Neural cell (in vitro differentiated cells): ENCODE results near the gene PLXNB1. TPM values are rescaled to one million over a fixed set of nuclear protein-coding genes. Genes with fewer than 3 reads are reported as not detected.

Experiments
- H2AFZ ChIP-seq: fragments of 200-600, 300-800 bp; sonication (generic), shearing (Covaris generic); 2 replicates; pipeline ENCODE4 v1.6.0; 2014; ENCODE audit warnings: low read depth, mild to moderate bottlenecking, antibody characterized with exemption, low read length, moderate library complexity
- H3F3A ChIP-seq: fragments of 200-600 bp; shearing (Covaris generic); 2 replicates; pipeline ENCODE4 v1.6.1; 2016; ENCODE audit warnings: mild to moderate bottlenecking, moderate library complexity, mixed read lengths, antibody characterized with exemption, low read length; ENCODE audit not compliant: insufficient read depth, poor library complexity, severe bottlenecking
- H3K27ac ChIP-seq: fragments of 200-600, 300-800 bp; sonication (generic), shearing (Covaris generic); 2 replicates; pipeline ENCODE4 v1.5.1; 2014; ENCODE audit warnings: mild to moderate bottlenecking, low read length, moderate library complexity
- H3K27me3 ChIP-seq: fragments of 300-800, 200-600 bp; sonication (generic), shearing (Covaris generic); 2 replicates; pipeline ENCODE4 v1.6.0; 2014; ENCODE audit warnings: mild to moderate bottlenecking, low read depth, low read length, moderate library complexity; ENCODE audit not compliant: insufficient read depth
- H3K36me3 ChIP-seq: fragments of 300-800, 200-600 bp; sonication (generic), shearing (Covaris generic); 2 replicates; pipeline ENCODE4 v1.5.1; 2014; ENCODE audit warnings: mild to moderate bottlenecking, antibody characterized with exemption, low read length, moderate library complexity; ENCODE audit not compliant: insufficient read depth
- H3K4me2 ChIP-seq: fragments of 300-800, 200-600 bp; sonication (generic), shearing (Covaris generic); 2 replicates; pipeline ENCODE4 v1.6.0; 2014; ENCODE audit warnings: mild to moderate bottlenecking, low read length
- H3K4me3 ChIP-seq: fragments of 300-800, 200-600 bp; sonication (generic), shearing (Covaris generic); 2 replicates; pipeline ENCODE4 v1.5.1; 2014; ENCODE audit warnings: mild to moderate bottlenecking, low read length, moderate library complexity
- H3K79me2 ChIP-seq: fragments of 200-600 bp; shearing (Covaris generic); replicated peaks from 2 replicates; pipeline ENCODE4 v1.6.0; 2014; ENCODE audit warnings: mild to moderate bottlenecking, low read length, moderate library complexity; ENCODE audit not compliant: insufficient read depth
- H3K9ac ChIP-seq: fragments of 300-800, 200-600 bp; sonication (generic), shearing (Covaris generic); 2 replicates; pipeline ENCODE4 v1.6.1; 2016; ENCODE audit warnings: mild to moderate bottlenecking, low read length, mixed read lengths
- H3K9me2 ChIP-seq: fragments of 200-600 bp; shearing (Covaris generic); 2 replicates; pipeline ENCODE4 v1.6.1; 2016; ENCODE audit warnings: mild to moderate bottlenecking, low read length, mixed read lengths; ENCODE audit not compliant: insufficient read depth
- H3K9me3 ChIP-seq: fragments of 200-600, 300-800 bp; sonication (generic), shearing (Covaris generic); 2 replicates; pipeline ENCODE4 v1.6.1; 2016; ENCODE audit warnings: mild to moderate bottlenecking, mixed run types, low read length, moderate library complexity, mixed read lengths
- H4K20me1 ChIP-seq: fragments of 200-600 bp; shearing (Covaris generic); 2 replicates; pipeline ENCODE4 v1.6.1; 2016; ENCODE audit warnings: mild to moderate bottlenecking, mixed run types; ENCODE audit not compliant: insufficient read depth
- EP300 ChIP-seq: fragments of 450-650 bp; conservative IDR thresholded peaks from 2 replicates; pipeline ENCODE4 v1.6.1; 2014; ENCODE audit warnings: antibody characterized with exemption, mild to moderate bottlenecking, moderate library complexity; ENCODE audit not compliant: poor library complexity, severe bottlenecking
- EZH2 ChIP-seq: fragments of 200-600, 300-800 bp; shearing (Covaris generic), sonication (generic); IDR thresholded peaks from 2 replicates; pipeline ENCODE4 v1.6.1; 2014; ENCODE audit warnings: antibody characterized with exemption, low read length, borderline replicate concordance, mild to moderate bottlenecking; ENCODE audit not compliant: insufficient read depth, poor library complexity, severe bottlenecking
- MXI1 ChIP-seq: fragments of 450-650 bp; conservative IDR thresholded peaks from 2 replicates; pipeline ENCODE4 v1.6.1; 2014; ENCODE audit warnings: antibody characterized with exemption, mild to moderate bottlenecking; ENCODE audit not compliant: poor library complexity, severe bottlenecking
- POLR2AphosphoS5 ChIP-seq: IDR thresholded peaks from 2 replicates; pipeline ENCODE4 v1.6.1; 2012
- RAD21 ChIP-seq: fragments of 450-650 bp; conservative IDR thresholded peaks from 2 replicates; pipeline ENCODE4 v1.6.1; 2014; ENCODE audit warnings: antibody characterized with exemption, mild to moderate bottlenecking, moderate library complexity
- SMC3 ChIP-seq: fragments of 450-650 bp; conservative IDR thresholded peaks from 2 replicates; pipeline ENCODE4 v1.6.1; 2014; ENCODE audit warnings: antibody characterized with exemption, mild to moderate bottlenecking, moderate library complexity; ENCODE audit not compliant: poor library complexity
- TAF1 ChIP-seq: IDR thresholded peaks from 2 replicates; pipeline ENCODE4 v1.6.1; 2012; ENCODE audit warnings: low read depth
- polyA plus RNA-seq: library from polyadenylated mRNA; depleted of rRNA; stranded (reverse); fragments of >200 nt; gene quantifications from 2 replicates; pipeline ENCODE4 v1.2.3, GENCODE V29; 2014
- TF ChIP-seq, protein P1 (sequence below): IDR thresholded peaks from 2 replicates; pipeline ENCODE4 v1.6.1; 2012; ENCODE audit warnings: borderline replicate concordance
- TF ChIP-seq, protein P2 (sequence below): fragments of 450-650 bp; IDR thresholded peaks from 2 replicates; pipeline ENCODE4 v1.5.1; 2014; ENCODE audit warnings: antibody characterized with exemption, mild to moderate bottlenecking, moderate library complexity; ENCODE audit not compliant: poor library complexity, severe bottlenecking

The PLXNB1 gene
- polyA plus RNA-seq, 1 donor from 2014 or later: 134 TPM

DNA sequence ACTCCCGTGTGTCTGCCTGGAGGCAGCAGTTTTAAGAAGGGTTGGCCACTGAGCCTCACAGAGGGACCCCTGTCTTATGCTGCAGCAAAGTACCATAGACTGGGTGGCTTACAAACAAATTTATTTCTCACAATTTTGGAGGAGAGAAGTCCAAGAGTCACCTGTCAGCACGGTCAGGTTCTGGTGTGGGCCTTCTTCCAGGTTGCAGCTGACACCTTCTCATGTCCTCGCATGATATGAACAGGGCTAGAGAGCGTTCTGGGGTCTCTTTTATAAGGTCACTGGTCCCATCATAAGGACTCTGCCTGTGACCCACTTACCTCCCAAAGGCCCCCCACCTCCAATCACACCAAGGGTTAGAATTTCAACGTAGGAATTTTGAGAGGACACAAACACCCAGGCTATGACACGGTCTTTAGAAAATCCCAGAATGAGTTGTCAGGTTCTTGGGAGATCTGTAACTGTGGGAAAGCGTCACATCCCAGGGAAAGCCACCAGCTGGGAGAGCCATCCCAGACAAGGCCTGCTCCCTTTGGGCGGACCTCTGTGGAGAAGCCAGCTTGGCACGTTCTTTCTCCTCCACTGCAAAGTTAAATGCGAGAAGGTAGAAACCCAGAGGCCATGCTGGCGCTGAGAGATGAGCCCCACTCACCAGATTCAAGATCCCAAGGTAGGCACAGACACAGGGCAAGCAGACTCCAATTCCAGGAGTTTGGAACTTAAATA, 58.1 kb downstream of the PLXNB1 start, which contains the start of gene FBXW12:
TSS of gene FBXW12 (plus strand) at position 569 of the 726 bp plus-strand sequence. CDS start 549 bp downstream, outside the sequence.
- H3K79me2 ChIP-seq: no peaks in the 10 kb centered on the region
- no peak within 1 kb of the TSS for H3K9ac ChIP-seq
- H3K27me3 ChIP-seq: no peaks in the 10 kb centered on the region
- no peak within 1 kb of the TSS for H2AFZ ChIP-seq
- H3K4me2 ChIP-seq: no peak within 1 kb of the TSS
- H3F3A ChIP-seq: no peaks in the 10 kb centered on the region
- no peaks in the 10 kb centered on the region for H3K36me3 ChIP-seq
- no peaks in the 10 kb centered on the region for H4K20me1 ChIP-seq
- TF ChIP-seq SMC3 (no peak), RAD21 (no peak), EZH2 (no peak), TAF1 (no peak), MXI1 (no peak), EP300 (no peak), POLR2AphosphoS5 (no peak)
- TF ChIP-seq, protein P1, sequence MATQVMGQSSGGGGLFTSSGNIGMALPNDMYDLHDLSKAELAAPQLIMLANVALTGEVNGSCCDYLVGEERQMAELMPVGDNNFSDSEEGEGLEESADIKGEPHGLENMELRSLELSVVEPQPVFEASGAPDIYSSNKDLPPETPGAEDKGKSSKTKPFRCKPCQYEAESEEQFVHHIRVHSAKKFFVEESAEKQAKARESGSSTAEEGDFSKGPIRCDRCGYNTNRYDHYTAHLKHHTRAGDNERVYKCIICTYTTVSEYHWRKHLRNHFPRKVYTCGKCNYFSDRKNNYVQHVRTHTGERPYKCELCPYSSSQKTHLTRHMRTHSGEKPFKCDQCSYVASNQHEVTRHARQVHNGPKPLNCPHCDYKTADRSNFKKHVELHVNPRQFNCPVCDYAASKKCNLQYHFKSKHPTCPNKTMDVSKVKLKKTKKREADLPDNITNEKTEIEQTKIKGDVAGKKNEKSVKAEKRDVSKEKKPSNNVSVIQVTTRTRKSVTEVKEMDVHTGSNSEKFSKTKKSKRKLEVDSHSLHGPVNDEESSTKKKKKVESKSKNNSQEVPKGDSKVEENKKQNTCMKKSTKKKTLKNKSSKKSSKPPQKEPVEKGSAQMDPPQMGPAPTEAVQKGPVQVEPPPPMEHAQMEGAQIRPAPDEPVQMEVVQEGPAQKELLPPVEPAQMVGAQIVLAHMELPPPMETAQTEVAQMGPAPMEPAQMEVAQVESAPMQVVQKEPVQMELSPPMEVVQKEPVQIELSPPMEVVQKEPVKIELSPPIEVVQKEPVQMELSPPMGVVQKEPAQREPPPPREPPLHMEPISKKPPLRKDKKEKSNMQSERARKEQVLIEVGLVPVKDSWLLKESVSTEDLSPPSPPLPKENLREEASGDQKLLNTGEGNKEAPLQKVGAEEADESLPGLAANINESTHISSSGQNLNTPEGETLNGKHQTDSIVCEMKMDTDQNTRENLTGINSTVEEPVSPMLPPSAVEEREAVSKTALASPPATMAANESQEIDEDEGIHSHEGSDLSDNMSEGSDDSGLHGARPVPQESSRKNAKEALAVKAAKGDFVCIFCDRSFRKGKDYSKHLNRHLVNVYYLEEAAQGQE: no peak
- TF ChIP-seq, protein P2, sequence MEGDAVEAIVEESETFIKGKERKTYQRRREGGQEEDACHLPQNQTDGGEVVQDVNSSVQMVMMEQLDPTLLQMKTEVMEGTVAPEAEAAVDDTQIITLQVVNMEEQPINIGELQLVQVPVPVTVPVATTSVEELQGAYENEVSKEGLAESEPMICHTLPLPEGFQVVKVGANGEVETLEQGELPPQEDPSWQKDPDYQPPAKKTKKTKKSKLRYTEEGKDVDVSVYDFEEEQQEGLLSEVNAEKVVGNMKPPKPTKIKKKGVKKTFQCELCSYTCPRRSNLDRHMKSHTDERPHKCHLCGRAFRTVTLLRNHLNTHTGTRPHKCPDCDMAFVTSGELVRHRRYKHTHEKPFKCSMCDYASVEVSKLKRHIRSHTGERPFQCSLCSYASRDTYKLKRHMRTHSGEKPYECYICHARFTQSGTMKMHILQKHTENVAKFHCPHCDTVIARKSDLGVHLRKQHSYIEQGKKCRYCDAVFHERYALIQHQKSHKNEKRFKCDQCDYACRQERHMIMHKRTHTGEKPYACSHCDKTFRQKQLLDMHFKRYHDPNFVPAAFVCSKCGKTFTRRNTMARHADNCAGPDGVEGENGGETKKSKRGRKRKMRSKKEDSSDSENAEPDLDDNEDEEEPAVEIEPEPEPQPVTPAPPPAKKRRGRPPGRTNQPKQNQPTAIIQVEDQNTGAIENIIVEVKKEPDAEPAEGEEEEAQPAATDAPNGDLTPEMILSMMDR: no peak
- no peak within 1 kb of the TSS for H3K27ac ChIP-seq
- H3K4me3 ChIP-seq: no peak within 1 kb of the TSS
- H3K9me3 ChIP-seq: no peaks in the 10 kb centered on the region
- no peaks in the 10 kb centered on the region for H3K9me2 ChIP-seq

DNA sequence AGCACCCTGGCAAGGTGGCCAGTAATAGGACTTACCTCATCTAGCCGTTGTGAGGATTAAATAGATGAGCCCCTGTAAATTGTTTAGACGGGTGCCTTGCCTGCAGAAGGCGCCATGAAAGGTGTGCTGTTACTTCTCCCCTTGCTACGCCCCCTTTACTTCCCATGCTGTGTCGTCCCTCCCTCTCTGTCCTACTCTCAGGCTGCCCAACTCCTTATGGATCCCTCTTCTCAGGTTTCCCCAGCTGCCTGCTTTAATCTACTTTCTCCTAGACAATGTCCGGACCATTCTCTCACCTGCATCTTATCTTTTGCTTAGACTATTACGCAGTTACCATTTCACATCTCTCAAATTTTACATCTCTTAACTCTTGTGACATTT, 59.6 kb downstream of the PLXNB1 start:
- no peaks in the 10 kb centered on the region for H3K79me2 ChIP-seq
- no peak overlapping the region for H3K9ac ChIP-seq
- H3K9me2 ChIP-seq: no peaks in the 10 kb centered on the region
- H4K20me1 ChIP-seq: no peaks in the 10 kb centered on the region
- TF ChIP-seq, protein P2: no peak
- TF ChIP-seq TAF1 (no peak), EP300 (no peak), RAD21 (no peak), POLR2AphosphoS5 (no peak), MXI1 (no peak), EZH2 (no peak), SMC3 (no peak)
- TF ChIP-seq, protein P1: no peak
- no peak overlapping the region for H3K4me2 ChIP-seq
- no peaks in the 10 kb centered on the region for H3K9me3 ChIP-seq
- no peaks in the 10 kb centered on the region for H3F3A ChIP-seq
- H2AFZ ChIP-seq: no peak overlapping the region
- H3K27ac ChIP-seq: no peak overlapping the region
- no peaks in the 10 kb centered on the region for H3K27me3 ChIP-seq
- H3K36me3 ChIP-seq: no peaks in the 10 kb centered on the region
- H3K4me3 ChIP-seq: no peak overlapping the region
